Embryonic facial prominence (tissue), 1 donor: ENCODE data around the gene HECW1.
"Not testable (repeated sequence)": the region's sequence is repeated elsewhere in the genome, so short reads cannot be mapped to it uniquely, and the experiment has no call there.

ENCODE experiments used
- DNase-seq: peaks from one replicate; pipeline ENCODE4 v3.0.0-alpha.2; 2016; ENCODE audit errors: extremely low spot score

HECW1 gene

DNA sequence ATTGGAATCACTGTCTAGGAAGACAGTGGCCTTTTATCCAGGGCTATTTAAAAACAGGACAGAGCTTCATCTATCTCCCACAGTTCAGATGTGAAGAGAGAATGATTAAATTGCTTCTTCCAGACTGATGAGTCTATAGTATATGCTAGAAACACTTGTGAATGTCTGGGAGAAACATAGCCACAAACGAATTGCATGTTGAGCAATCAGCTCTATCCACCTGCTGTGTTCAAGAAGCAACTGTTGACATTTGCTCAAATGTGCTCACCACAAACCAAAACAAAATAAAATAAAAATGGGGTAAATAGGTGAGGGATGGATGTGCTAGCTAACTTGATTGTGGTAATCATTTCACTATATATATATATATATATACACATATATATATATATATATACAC, 195.1 kb downstream of the HECW1 start:
- DNase-seq = no peak

GRCh38 chr7:43308913-43309705, 196.7 kb downstream of the HECW1 start:
- DNase-seq = no peak

- DNase-seq = no peak
Observed at GRCh38 chr7:43309706-43310022, 197.2 kb downstream of the HECW1 start.

DNA sequence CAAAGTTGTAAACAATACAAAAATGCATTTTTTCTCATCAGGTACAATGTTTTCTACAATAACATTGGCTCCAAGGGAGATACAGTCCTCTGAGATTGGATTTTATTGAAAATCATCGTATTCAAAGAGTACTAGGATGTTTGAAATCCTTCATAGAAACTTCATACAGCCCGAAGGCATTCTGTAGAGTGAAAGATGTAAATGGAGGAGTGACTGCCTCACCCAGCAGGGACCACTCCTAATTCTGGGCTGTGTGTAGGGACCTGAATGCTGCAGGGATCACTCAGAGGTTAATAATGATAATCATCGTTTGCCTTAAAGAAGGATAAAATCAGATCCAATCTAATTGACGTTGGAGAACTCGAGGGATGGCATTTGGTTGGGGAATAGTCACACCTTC, 198.6 kb downstream of the HECW1 start:
- no peak for DNase-seq

DNA sequence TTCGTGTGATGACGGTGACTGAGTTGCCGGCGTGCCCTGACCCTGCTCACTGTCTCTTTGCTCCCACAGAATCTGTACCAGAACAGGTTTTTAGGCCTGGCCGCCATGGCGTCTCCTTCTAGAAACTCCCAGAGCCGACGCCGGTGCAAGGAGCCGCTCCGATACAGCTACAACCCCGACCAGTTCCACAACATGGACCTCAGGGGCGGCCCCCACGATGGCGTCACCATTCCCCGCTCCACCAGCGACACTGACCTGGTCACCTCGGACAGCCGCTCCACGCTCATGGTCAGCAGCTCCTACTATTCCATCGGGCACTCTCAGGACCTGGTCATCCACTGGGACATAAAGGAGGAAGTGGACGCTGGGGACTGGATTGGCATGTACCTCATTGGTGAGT, 199.2 kb downstream of the HECW1 start:
- DNase-seq = no peak

DNA sequence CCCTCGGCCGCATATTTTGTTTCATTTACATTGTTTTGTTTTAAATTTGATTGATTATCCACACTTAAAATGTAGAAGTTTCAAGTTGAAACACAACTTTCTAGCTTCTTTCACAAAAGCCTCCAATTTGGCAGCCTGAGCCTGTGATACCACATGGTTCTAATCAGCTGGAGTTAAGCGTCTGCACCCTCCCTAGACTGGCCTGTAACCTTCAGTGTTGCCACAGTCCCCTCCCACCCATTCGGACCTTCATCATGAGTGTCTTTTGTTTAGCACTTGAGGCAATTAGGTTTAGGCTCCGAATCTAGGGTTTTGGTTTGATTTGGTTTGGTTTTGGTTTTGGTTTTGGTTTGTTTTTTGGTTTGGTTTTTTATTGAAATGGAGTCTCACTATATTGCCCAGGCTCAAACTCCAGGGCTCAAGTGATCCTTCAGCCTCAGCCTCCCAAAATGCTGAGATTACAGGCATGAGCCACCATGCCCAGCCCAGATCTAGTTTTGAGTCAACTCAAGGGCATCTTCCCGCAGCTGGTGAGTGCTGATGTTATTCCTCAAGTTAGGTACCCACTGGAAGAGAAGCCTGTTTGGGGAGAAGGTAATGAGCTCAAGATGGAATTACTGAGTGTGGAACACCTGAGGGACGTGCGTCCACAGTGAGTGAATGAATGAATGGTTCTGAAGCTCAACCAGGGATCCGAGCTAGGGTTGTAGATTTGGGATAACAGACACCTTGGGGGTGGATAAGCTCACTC, 201.4 kb downstream of the HECW1 start:
- no peak for DNase-seq

- DNase-seq = no peak
Observed at GRCh38 chr7:43314379-43315158, 202.1 kb downstream of the HECW1 start.

- no peak for DNase-seq
Observed at GRCh38 chr7:43317075-43317474, 204.6 kb downstream of the HECW1 start.

DNA sequence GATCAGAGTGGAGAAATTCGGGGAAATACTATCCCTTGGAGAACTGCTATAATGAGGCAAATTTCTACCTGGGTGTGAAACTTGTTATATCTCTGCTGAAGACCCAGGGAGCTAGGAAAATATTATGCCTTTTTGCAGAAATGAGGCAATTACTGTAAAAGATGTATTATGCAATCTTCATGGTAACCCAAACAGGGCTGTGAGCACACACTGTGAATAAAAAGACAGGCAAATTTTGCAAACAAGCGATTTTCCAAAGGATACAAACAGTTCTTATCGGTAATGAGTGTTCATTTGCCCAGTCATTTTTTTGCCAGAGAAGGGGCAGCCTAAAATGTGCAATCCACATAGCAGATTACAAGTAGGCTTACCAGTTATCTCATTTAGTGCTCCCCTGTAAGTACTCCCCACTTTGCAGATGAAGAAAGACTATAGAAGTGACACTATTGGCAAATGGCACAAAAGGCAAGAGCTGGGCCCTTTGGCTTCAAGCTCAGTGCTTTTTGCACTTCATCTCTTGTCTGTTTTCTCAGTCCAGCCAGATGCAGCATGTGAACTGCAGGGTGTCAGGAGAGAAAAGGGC, 205.8 kb downstream of the HECW1 start:
- DNase-seq = no peak

- DNase-seq = no peak
Observed at GRCh38 chr7:43325595-43325994, 213.1 kb downstream of the HECW1 start.

DNA sequence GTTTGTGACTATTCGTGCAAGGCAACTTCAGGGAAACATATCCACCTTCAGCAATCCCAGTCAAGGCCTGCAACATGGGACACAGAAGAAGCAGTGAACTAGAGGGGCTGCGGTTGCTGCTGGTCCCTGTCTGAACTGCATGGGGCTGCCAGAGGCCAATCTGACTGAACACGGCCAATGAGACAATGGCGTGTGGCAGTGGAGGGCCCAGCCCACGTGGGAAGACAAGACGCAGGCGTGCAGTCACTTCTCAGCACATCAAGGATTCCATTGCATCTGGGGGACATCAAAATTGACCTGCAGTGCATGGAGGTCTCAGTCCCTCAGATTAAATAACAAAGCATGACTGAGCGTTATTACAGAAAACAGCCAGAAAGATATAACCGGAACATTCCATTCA, 215.9 kb downstream of the HECW1 start:
- DNase-seq = no peak

DNA sequence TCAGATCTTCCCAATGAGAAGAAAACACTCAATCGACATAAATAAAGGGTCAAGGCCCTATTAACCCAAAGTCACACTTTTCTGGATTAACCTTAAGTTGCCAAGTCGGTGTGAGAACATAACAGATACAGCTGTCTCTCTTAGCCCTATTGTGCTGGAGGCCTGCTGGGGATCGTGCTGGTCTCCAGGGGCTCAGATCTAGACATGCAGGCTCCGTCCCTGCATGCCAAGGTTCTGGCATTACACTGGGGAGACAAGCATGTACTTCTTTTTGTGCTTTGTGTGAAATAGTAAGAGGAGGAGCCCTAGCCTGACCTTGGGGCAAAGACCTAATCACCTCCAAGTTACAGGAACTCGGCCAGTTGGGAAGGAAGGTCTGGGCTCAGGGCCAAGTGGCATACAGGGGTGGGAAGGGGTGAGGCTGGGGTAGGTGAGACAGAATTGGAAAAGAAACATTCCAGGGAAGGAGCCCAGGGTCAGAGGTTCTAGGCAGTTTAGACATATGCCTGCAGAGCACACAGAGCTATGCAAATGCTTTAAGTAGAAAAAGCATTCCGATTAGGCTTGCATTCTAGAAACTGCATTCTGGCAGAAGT, 216.4 kb downstream of the HECW1 start:
- no peak for DNase-seq

DNA sequence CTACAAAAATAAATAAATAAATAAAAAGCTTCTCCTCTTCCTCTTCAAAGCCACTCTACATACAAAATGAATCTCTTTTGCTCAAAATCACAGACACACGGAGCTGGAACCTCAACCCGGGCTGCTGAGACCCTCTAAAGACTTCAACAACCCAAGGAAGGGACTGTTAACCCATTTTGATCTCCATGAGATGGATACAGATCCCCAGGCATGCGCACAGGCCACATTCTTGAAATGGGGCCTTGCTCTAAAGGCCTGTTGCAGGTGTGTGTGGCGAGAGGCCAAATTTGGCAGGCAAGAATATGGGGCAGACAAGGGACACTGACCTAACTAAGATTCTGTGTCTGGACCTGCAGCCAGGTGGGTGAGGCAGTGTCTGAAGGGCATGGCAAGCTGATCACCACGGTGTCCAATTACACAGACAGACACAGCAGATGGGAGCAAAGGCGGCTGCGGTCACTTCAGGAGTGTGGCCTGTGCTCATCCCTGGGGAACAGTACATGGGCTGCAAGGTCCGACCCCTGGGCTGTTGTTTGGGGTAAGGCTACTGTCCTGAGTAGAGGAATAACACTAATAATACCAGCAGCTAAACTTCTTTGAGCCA, 219.8 kb downstream of the HECW1 start:
- DNase-seq = no peak

DNA sequence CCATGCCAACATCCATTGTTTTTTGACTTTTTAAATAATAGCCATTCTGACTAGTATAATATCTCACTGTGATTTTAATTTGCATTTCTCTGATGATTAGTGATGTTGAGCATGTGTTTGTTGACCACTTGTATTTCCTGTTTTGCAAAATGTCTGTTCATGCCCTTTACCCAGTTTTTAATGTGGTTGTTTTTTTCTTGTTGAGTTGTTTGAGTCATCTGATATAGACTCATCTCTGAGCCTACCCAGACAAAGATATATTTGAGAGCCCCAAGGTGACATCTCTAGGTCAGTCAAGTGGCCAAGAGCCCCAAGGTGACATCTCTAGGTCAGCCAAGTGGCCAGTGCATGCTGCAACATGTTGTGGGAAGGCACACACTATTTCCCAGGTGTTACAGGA, 224.7 kb downstream of the HECW1 start:
- no peak for DNase-seq

- no peak for DNase-seq
Observed at GRCh38 chr7:43337811-43338210, 225.4 kb downstream of the HECW1 start.

- no peak for DNase-seq
Observed at GRCh38 chr7:43341132-43341531, 228.7 kb downstream of the HECW1 start.

DNA sequence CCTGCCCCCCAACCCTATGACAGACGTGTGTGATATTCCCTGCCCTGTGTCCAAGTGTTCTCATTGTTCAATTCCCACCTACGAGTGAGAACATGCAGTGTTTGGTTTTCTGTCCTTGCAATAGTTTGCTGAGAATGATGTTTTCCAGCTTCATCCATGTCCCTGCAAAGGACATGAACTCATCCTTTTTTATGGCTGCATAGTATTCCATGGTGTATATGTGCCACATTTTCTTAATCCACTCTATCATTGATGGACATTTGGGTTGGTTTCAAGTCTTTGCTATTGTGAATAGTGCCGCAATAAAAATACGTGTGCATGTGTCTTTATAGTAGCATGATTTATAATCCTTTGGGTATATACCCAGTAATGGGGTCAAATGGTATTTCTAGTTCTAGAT, 231.0 kb downstream of the HECW1 start:
- DNase-seq = not testable (repeated sequence)

- not testable (repeated sequence) for DNase-seq
Observed at GRCh38 chr7:43345696-43346095, 233.2 kb downstream of the HECW1 start.

DNA sequence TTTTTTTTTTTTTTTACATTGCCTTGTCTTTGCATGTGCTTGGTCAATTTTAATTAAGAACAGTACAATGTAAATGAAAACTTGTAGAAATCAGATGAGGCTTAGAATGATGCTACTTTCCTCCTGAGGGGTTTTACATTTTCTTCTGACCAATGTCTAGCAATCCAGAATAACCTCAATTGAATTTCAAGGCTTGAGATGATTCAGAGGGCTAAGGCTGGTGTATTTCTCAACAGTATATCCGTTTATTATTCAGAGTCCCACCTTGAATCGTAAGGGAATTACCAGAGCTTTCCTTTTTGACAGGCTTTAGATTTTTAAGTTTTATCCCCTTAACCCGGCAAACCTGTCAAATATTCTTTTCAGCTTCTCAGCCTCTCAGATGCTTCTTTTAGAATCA, 239.2 kb downstream of the HECW1 start:
- no peak for DNase-seq

DNA sequence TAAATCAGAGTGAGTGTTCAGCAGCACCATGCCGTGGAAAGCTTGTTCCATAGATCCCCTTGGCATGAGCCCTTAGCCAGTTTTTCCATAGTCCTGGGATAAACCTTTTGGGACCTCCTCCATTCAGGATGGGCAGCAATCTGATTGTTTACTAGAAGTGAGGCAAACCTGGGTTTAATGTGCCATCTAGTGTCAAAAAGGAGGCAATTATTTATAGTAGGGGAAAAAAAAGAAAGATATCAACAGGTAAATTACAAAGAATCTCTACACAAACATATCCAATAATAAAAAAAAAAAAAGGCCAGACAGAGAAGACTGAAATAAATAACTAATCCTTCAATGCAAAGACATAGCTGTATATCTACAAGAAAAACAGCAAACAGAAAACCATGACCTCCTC, 241.5 kb downstream of the HECW1 start:
- no peak for DNase-seq

- DNase-seq = no peak
Observed at GRCh38 chr7:43362652-43363034, 250.2 kb downstream of the HECW1 start.
